Aorta (tissue), 5 donors: ENCODE data around the gene LDLRAD2. TPM values are rescaled to one million over a fixed set of nuclear protein-coding genes. Genes with fewer than 3 reads are reported as not detected.

ENCODE experiments used
- ATAC-seq: fragments of 200-7000 bp; cut with Tn5 transposase; one replicate; pipeline ENCODE4 v1.9.1; 2022; ENCODE audit warnings: moderate library complexity; ENCODE audit not compliant: low FRiP score
- DNase-seq, 2 donors: peaks; one replicate each; pipeline ENCODE4 v3.0.0-alpha.2; 2020
- H3K27ac ChIP-seq, 2 donors: one replicate each; pipeline ENCODE4 v1.5.1; 2013; ENCODE audit warnings: low read length in 2 of 2, mild to moderate bottlenecking in 2 of 2, moderate library complexity in 2 of 2, control low read depth in 1 of 2, inconsistent platforms in 1 of 2, low read depth in 1 of 2
- H3K27me3 ChIP-seq, 2 donors: one replicate each; pipeline ENCODE4 v1.6.1; 2013; ENCODE audit warnings: control low read depth in 1 of 2, low read length in 1 of 2, mild to moderate bottlenecking in 1 of 2, moderate library complexity in 1 of 2; ENCODE audit not compliant: insufficient read depth in 2 of 2, control insufficient read depth in 1 of 2
- H3K36me3 ChIP-seq, 2 donors: one replicate each; pipeline ENCODE4 v1.6.1; 2013; ENCODE audit warnings: control low read depth in 1 of 2, low read length in 1 of 2, mild to moderate bottlenecking in 1 of 2; ENCODE audit not compliant: insufficient read depth in 2 of 2, control insufficient read depth in 1 of 2
- H3K4me1 ChIP-seq, 2 donors: one replicate each; pipeline ENCODE4 v1.6.1; 2013; ENCODE audit warnings: low read length in 2 of 2, control low read depth in 1 of 2, mild to moderate bottlenecking in 1 of 2, moderate library complexity in 1 of 2; ENCODE audit not compliant: insufficient read depth in 2 of 2, control insufficient read depth in 1 of 2
- H3K4me3 ChIP-seq, 2 donors: one replicate each; pipeline ENCODE4 v1.5.1; 2013; ENCODE audit warnings: low read length in 2 of 2, control low read depth in 1 of 2, mild to moderate bottlenecking in 1 of 2
- H3K9me3 ChIP-seq: one replicate; pipeline ENCODE4 v1.6.1; 2013; ENCODE audit warnings: mild to moderate bottlenecking, low read length; ENCODE audit not compliant: control insufficient read depth
- WGBS, 2 donors: extraction: QIAGEN DNeasy Blood & Tissue Kit; methylation state at CpG; one replicate each; pipeline ENCODE4 v1.1.7; 2013; 5-methylcytosine and 5-hydroxymethylcytosine counted together
- intact Hi-C, 2 donors: fragments of 100-400 bp; cut with DNase I; formaldehyde crosslinking; loops; one replicate each; pipeline versions ENCODE4 v1.14.2 to v1.15.0; 2022
- polyA plus RNA-seq, 2 donors: library from polyadenylated mRNA; stranded (reverse); fragments of 200-250 nt; gene quantifications; one replicate each; pipeline ENCODE4 v1.2.3, GENCODE V29; 2013
- total RNA-seq, 2 donors: library from RNA; stranded (reverse); fragmentation: NEBNext Ultra II Directional; extraction: Animal tissue kit (Norgen Biotek cat#: 25700); gene quantifications; one replicate each; pipeline ENCODE4 v1.2.1, GENCODE V29; 2021
- donor health status: healthy with polysubstance abuse.
- donor health status: Bipolar disorder and iron deficiency.
- donor health status: DM: no; HTN: no; CAD: no.
- donor health status: DM: no; HTN: no; CAD: no.
- donor health status: DM: yes; HTN: yes; CAD: no.

The LDLRAD2 gene
- total and polyA plus RNA-seq, 4 donors, result 0.15 to 9.0 (median 1.1) TPM

DNA sequence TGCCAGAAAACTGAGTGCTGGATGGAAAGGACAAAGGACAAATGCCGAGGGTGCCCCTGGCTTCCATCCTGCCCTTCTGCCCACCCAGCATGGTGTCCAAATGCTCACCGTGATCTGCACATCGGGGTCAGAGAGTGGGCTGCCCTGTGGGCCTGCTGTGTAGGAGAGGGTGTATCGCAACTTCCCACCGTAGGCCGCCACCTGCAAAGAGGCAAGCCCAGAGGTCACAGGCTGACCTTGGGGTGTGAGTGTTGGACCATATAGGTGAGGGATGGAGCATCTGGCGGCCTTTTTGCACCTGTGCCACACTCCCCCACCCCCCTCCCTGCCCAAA, 53.5 kb downstream of the LDLRAD2 start:
- ATAC-seq, result no peak
- H3K4me3 ChIP-seq, result no peak overlapping the region
- 87 to 93% methylated on average over 7 of the region's 7 CpGs for WGBS, 2 donors
- DNase-seq, result no peak
- H3K9me3 ChIP-seq, result no peaks in the 10 kb centered on the region
- no peaks in the 10 kb centered on the region for H3K27me3 ChIP-seq
- intact Hi-C loops, result no loop called here
- no peak overlapping the region for H3K27ac ChIP-seq
- no peaks in the 10 kb centered on the region for H3K4me1 ChIP-seq
- H3K36me3 ChIP-seq, result peaks cover 2 to 6% of the 10 kb centered on the region in 2 donors

DNA sequence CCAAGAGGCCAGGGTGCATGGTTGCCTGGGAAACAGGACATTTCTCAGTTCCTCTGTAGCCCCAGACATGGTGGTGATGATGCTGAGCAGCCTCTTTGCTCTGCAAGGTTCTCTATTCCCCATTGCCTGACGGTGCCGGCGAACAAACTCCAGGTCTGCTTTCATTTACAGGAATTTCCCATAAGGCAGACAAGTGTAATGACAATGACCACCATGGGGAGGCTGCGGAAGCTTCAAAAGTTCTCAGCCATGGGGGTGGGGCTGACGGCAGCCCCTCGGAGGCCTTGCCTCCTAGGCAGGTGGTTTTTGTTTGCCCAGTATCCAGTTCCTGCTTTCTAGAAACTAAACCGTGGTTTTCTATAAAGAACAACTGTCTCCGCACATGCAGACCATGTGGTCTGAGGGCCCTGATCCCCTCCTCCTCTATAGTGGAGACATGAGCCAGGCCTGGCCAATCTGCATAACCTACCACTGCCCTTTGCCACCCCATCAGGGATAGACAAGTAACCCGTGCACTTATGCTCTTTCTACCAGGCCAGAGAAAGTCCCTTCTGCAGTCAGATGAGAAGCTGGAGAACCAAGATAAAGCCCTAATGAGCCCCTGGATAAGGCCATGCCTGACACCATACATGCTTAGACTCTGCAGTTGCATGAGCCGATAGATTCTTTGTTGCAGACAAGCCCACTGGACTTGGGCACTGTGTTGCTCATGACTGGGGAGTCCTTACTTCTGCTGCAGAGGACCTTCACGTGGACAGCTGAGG, 54.1 kb downstream of the LDLRAD2 start:
- Histone ChIP-seq H3K27ac (no peak overlapping the region), H3K27me3 (no peaks in the 10 kb centered on the region), H3K36me3 (peaks cover 2 to 6% of the 10 kb centered on the region in 2 donors), H3K4me1 (no peaks in the 10 kb centered on the region), H3K9me3 (no peaks in the 10 kb centered on the region), H3K4me3 (no peak overlapping the region)
- intact Hi-C loops, result no loop called here
- WGBS, 2 donors, result 62 to 63% methylated on average over 11 of the region's 11 CpGs
- no peak for DNase-seq
- no peak for ATAC-seq

DNA sequence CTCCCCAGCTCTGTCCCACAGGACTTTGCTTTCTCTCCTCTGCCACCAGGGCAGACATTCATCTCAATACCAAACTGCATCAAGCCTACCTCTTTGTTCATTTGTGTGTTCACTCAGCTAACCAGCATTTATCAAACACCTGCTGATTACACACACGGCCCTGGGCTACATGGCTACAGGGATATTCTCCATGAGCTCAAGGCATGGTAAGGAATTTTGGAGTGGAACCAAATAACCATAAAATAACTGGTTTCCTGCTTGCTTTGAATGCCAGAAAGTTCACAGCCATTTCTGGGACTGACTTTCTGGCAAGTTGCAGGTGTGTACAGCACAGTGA, 54.6 kb downstream of the LDLRAD2 start:
- H3K4me3 ChIP-seq, result no peak overlapping the region
- H3K27ac ChIP-seq, result no peak overlapping the region
- WGBS, 2 donors, result 7 to 13% methylated on average over 1 of the region's 1 CpG
- intact Hi-C loops, result no loop called here
- peaks cover 2 to 6% of the 10 kb centered on the region in 2 donors for H3K36me3 ChIP-seq
- ATAC-seq (no peak), DNase-seq (no peak)
- H3K27me3 ChIP-seq, result no peaks in the 10 kb centered on the region
- no peaks in the 10 kb centered on the region for H3K9me3 ChIP-seq
- H3K4me1 ChIP-seq, result no peaks in the 10 kb centered on the region

DNA sequence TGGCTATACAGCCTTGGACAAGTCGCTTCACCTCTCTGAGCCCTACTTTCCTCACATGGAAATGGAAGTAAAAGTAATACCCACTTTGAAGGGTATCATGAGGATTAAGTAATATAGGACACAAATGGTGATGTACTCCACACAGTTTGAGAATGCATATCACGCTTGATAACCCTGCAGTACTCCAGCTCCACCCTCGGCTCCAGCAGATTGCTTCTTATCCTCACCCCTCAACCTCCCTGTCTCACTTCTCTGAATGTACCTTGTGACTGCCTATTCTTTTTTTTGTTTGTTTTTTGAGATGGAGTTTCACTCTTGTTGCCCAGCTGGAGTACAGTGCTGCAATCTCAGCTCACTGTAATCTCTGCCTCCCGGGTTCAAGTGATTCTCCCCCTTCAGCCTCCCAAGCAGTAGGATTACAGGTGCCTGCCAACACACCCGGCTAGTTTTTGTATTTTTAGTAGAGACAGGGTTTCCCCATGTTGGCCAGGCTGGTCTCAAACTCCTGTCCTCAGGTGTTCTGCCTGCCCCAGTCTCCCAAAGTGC, 55.5 kb downstream of the LDLRAD2 start:
- Histone ChIP-seq H3K9me3 (no peaks in the 10 kb centered on the region), H3K4me1 (no peaks in the 10 kb centered on the region), H3K27me3 (no peaks in the 10 kb centered on the region), H3K27ac (no peak overlapping the region), H3K36me3 (peaks cover 2 to 6% of the 10 kb centered on the region in 2 donors), H3K4me3 (no peak overlapping the region)
- 63 to 71% methylated on average over 5 of the region's 5 CpGs for WGBS, 2 donors
- intact Hi-C loops, result no loop called here
- ATAC-seq (no peak), DNase-seq (no peak)

DNA sequence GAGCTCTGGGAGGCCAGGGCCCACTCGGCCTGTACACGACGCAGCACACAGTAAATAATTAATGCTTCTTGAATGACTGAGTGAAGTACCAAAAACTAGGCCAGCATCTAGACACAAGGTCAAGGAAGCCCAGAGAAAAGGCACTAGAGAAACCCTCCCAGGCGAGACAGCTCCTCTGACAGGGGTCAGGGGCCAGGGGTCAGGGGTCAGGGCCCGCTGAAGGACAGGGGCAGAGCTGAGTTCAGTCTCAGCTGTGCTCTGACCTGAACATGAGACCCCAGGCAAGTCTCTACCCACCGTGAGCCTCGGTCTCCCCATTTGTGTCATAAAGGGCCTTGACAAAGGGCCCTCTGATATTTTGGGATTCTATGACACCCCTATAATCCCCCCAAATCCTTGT, 56.4 kb downstream of the LDLRAD2 start:
- no peak overlapping the region for H3K4me3 ChIP-seq
- intact Hi-C loops, result loop anchor here in 1 of 2 donors (2.0 kb wide), 1 partner anchor 96 kb away; no protein-coding TSS in a partner anchor
- DNase-seq (no peak), ATAC-seq (no peak)
- no peaks in the 10 kb centered on the region for H3K4me1 ChIP-seq
- peaks cover 2 to 6% of the 10 kb centered on the region in 2 donors for H3K36me3 ChIP-seq
- WGBS, 2 donors, result 83 to 93% methylated on average over 7 of the region's 7 CpGs
- H3K9me3 ChIP-seq, result no peaks in the 10 kb centered on the region
- H3K27me3 ChIP-seq, result no peaks in the 10 kb centered on the region
- H3K27ac ChIP-seq, result no peak overlapping the region

- DNase-seq (no peak), ATAC-seq (no peak)
- intact Hi-C loops, result loop anchor here in 1 of 2 donors (2.0 kb wide), 1 partner anchor 96 kb away; no protein-coding TSS in a partner anchor
- peaks cover 4 to 6% of the 10 kb centered on the region in 2 donors for H3K36me3 ChIP-seq
- H3K4me1 ChIP-seq, result no peaks in the 10 kb centered on the region
- H3K27ac ChIP-seq, result peak overlapping the region in 1 of 2 donors; percentile 26
- H3K27me3 ChIP-seq, result no peaks in the 10 kb centered on the region
- no peaks in the 10 kb centered on the region for H3K9me3 ChIP-seq
- WGBS, 2 donors, result 78 to 80% methylated on average over 12 of the region's 12 CpGs
- no peak overlapping the region for H3K4me3 ChIP-seq
These were observed 56.9 kb downstream of the LDLRAD2 start for GRCh38 chr1:21868941-21869454.

- no peaks in the 10 kb centered on the region for H3K27me3 ChIP-seq
- peak overlapping the region in 1 of 2 donors; percentile 26 for H3K27ac ChIP-seq
- no peaks in the 10 kb centered on the region for H3K9me3 ChIP-seq
- WGBS, 2 donors, result 12 to 22% methylated on average over 13 of the region's 13 CpGs
- peaks cover 6 to 8% of the 10 kb centered on the region in 2 donors for H3K36me3 ChIP-seq
- H3K4me3 ChIP-seq, result no peak overlapping the region
- peak; percentile 66 for ATAC-seq
- DNase-seq, result peak; percentile 89 to 95
- H3K4me1 ChIP-seq, result no peaks in the 10 kb centered on the region
- intact Hi-C loops, result loop anchor here in 1 of 2 donors (2.0 kb wide), 1 partner anchor 95 kb away; no protein-coding TSS in a partner anchor
These were observed 57.6 kb downstream of the LDLRAD2 start for GRCh38 chr1:21869620-21870121.

DNA sequence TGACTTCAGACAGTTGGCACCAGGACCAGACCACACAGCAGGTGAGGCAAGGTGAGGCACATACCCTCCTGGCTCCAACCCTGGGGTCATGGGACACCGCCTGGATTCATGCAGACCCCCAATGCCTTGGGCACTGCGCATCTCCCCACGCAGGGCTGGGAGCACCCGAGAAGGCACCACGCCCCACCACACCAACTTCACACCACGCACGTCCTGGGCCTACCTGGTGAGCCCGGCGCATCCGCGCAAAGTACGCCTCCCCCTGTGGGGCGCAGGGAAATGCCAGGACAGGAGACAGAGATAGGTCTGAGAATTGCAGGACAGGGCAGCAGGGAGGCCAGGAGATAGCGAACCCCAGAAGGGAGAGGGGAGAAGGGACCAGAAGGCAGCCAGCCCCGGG, 58.5 kb downstream of the LDLRAD2 start:
- no peak overlapping the region for H3K4me3 ChIP-seq
- H3K9me3 ChIP-seq, result no peaks in the 10 kb centered on the region
- ATAC-seq, result no peak
- intact Hi-C loops, result no loop called here
- H3K27ac ChIP-seq, result peak overlapping the region in 1 of 2 donors; percentile 46
- H3K36me3 ChIP-seq, result peaks cover 3 to 11% of the 10 kb centered on the region in 2 donors
- H3K4me1 ChIP-seq, result no peaks in the 10 kb centered on the region
- H3K27me3 ChIP-seq, result no peaks in the 10 kb centered on the region
- DNase-seq, result no peak
- 89 to 90% methylated on average over 15 of the region's 15 CpGs for WGBS, 2 donors
